GM10847 (cell line): ENCODE data around the gene MTMR2.

Source experiments
- POLR2A ChIP-seq: IDR thresholded peaks from 2 replicates; pipeline ENCODE4 v1.6.1; 2011; ENCODE audit not compliant: insufficient read length; ENCODE audit errors: extremely low read depth

The MTMR2 gene

GRCh38 chr11:95922536-95923438, 1.1 kb downstream of the MTMR2 start:
- no peak for TF ChIP-seq POLR2A

- TF ChIP-seq POLR2A = no peak
Observed at GRCh38 chr11:95922099-95922498, 1.8 kb downstream of the MTMR2 start.

DNA sequence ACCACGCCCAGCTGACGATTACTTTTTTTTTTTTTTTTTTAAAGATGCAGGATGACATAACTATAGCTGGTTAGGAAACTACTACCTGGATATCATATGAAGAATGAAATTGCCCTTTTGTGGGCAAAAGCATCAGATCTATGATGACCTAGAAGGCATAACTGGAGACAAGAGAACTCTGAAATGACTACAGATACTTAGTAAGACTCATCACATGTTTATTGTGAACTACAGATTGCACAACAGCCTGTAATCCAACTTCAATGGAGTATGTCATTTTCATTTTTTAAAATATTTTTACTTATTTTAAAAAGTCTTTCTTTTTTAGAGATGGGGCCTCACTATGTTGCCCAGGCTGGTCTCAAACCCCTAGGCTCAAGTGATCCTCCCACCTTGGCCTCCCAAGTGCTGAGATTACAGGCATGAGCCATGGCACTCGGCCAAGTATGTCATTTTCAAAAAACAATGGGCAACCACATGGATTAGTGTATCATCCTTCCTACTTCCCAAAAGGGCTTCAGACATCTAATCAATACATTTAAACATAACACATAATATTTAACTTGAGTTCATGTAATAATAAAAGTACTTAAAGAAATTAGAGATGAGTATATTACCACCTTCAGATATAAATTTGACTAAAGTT, 3.3 kb downstream of the MTMR2 start:
- TF ChIP-seq POLR2A = no peak

- TF ChIP-seq POLR2A = no peak
Observed at GRCh38 chr11:95919514-95919913, 4.4 kb downstream of the MTMR2 start.

DNA sequence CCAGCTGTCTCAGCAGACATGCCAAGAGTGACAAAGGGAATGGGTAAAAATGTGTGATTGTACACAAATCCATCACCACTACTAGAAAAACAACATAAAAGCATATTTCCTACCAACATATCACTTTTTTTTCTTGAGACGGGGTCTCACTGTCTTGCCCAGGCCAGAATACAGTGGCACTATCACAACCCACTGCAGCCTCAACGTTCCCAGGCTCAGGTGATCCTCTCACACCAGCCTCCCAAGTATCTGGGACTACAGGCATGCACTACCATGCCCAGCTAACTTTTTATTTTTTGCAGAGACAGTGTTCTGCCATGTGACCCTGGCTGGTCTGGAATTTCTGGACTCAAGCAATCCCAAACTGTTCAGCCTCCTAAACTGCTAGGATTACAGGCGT, 5.2 kb downstream of the MTMR2 start:
- no peak for TF ChIP-seq POLR2A

GRCh38 chr11:95918056-95918455, 5.9 kb downstream of the MTMR2 start:
- no peak for TF ChIP-seq POLR2A

DNA sequence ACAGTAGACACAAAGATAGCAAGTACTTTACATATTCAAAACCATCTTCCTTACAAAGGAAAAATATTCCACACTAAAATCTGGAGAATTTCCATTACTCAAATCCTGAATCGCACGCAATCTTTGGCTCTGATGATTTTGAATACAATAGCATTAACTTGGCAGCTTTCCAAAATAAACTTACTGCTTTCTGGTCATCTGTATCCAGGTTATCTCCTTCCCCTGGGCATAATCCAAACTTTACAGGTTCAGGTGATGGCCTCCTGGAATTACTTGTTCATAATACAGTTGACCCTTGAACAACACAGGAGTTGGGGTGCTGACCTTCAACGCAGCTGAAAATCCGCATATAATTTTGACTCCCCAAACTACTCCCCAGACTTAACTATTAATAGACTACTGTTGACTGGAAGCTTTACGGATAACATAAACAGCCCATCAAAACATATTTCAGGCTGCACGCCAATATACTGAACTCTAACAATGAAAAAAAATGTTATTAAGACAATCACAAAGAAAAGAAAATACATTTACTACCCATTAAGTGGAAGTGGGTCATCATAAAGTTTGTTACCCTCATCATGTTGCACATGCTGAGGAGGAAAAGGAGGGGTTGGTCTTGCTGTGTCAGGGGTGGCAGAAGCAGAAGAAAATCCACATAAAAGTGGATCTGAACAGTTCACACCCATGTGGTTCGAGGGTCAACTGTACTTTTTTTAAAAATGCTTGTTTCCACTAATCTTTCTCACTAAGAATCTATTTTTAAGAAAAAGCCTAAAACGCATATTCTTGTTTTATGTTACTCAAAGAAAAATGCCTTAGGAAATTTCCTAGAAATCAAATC, 6.5 kb downstream of the MTMR2 start:
- TF ChIP-seq POLR2A = no peak

DNA sequence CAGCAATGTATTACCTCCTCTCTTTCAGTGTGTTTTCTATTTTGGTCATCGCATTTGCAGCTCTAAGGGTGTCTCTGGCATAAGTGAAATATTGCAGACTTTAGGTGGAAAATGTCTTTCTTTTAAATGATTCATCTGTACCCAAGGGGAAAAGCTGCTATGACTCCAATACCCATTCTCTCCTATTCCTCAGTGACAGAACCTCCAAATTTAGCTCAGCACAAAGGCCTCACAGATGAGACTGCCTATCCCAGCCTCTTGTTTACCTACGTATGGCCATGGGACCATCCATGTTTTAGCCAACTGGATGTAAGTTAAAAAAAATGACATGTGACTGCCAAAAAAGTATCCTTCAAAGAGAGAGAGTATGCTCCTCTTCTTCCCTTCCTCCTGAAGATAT, 7.9 kb downstream of the MTMR2 start:
- no peak for TF ChIP-seq POLR2A

DNA sequence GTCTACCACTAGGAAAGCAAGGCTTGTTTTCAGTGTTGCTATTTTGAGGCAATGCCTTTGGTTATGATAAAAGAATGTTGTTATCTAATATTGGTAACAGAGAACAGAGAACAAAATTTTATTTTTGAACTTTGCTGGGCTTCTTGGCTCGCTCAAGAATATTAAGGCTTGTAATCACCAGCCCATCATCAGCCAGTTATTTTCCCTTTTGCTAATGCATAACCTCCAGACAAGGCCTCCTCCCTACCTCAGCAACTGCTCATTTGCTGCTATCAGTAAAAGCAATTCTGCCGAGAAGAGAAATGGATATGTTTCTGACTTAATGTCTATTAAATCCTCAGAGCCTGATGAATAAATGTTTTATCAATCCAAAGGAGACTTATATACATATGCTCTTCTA, 8.9 kb downstream of the MTMR2 start:
- TF ChIP-seq POLR2A = no peak

GRCh38 chr11:95913830-95914615, 9.9 kb downstream of the MTMR2 start:
- TF ChIP-seq POLR2A = no peak

- TF ChIP-seq POLR2A = no peak
Observed at GRCh38 chr11:95912902-95913560, 10.9 kb downstream of the MTMR2 start.

GRCh38 chr11:95911369-95911759, 12.5 kb downstream of the MTMR2 start:
- no peak for TF ChIP-seq POLR2A

- no peak for TF ChIP-seq POLR2A
Observed at GRCh38 chr11:95910638-95911368, 13.1 kb downstream of the MTMR2 start.

DNA sequence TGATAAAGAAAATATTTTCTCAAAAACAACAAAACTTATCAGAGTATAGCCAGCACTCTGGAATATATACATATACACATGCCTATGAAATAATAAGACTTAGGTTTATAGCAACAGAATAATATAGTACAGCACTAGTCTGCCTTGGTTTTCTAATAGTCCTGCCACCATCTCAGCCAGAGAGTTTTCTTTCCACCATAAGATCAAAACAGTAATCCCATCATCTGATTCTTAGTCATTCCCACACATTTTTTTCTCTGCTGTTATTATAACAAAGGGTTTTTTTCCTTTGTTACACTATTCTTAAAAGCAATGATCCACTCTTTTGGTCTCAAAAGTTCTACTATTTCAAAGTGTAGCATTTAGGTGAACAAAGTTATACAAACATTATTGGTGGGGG, 15.1 kb downstream of the MTMR2 start:
- no peak for TF ChIP-seq POLR2A
